Activated effector memory CD4-positive, alpha-beta T cell treated with anti-CD3 and anti-CD28 coated beads, Interleukin-2, amount 50 U/mL, for 16 hours (primary cell): Measurements from ENCODE around the gene CCDC142.

Experiments used
- DNase-seq: peaks from one replicate; pipeline ENCODE4 v3.0.0-alpha.2; 2020

CCDC142 gene

GRCh38 chr2:74482801-74483674 lies at the start of gene CCDC142, which contains the start of gene TTC31:
Gene CCDC142, minus strand, starts transcription at chr2:74482998. Its CDS starts 161 bp downstream, at chr2:74482837.
Gene TTC31, plus strand, starts transcription at chr2:74483081. Its CDS starts 15 bp downstream, at chr2:74483096.
- peak; percentile 96 for DNase-seq

- no peak for DNase-seq
Measured at GRCh38 chr2:74532222-74532621, 49.4 kb upstream of the CCDC142 start.

- no peak for DNase-seq
Measured at GRCh38 chr2:74531666-74532065, 48.9 kb upstream of the CCDC142 start.

- DNase-seq, result peak; percentile 81
Measured at GRCh38 chr2:74530239-74531187, 47.7 kb upstream of the CCDC142 start.

GRCh38 chr2:74529357-74530238 lies 46.8 kb upstream of the CCDC142 start, which contains the start of the genes AUP1 and HTRA2:
Gene AUP1, minus strand, starts transcription at chr2:74529706. Its CDS starts 77 bp downstream, at chr2:74529629.
Gene HTRA2, plus strand, starts transcription at chr2:74529933. Its CDS starts 74 bp downstream, at chr2:74530007.
- DNase-seq, result peak; percentile 96

- DNase-seq, result no peak
Measured at GRCh38 chr2:74528600-74529356, 46.0 kb upstream of the CCDC142 start.

GRCh38 chr2:74527741-74528140 lies 44.9 kb upstream of the CCDC142 start:
- no peak for DNase-seq

- DNase-seq, result no peak
Measured at GRCh38 chr2:74526649-74527230, 43.9 kb upstream of the CCDC142 start.

GRCh38 chr2:74525717-74526648 lies 43.2 kb upstream of the CCDC142 start, which contains the start of gene DQX1:
Gene DQX1, minus strand, starts transcription at chr2:74526231. Its CDS starts 502 bp downstream, at chr2:74525729.
- DNase-seq, result no peak

- DNase-seq, result no peak
Measured at GRCh38 chr2:74524955-74525716, 42.3 kb upstream of the CCDC142 start.

GRCh38 chr2:74524005-74524404 lies 41.2 kb upstream of the CCDC142 start:
- no peak for DNase-seq

- DNase-seq, result no peak
Measured at GRCh38 chr2:74522516-74522915, 39.7 kb upstream of the CCDC142 start.

- peak; percentile 27 for DNase-seq
Measured at GRCh38 chr2:74516650-74517049, 33.9 kb upstream of the CCDC142 start.

GRCh38 chr2:74515981-74516633 lies 33.3 kb upstream of the CCDC142 start:
- peak; percentile 92 for DNase-seq

- no peak for DNase-seq
Measured at GRCh38 chr2:74515271-74515980, 32.6 kb upstream of the CCDC142 start.

GRCh38 chr2:74514368-74515270 lies 31.8 kb upstream of the CCDC142 start, which contains the start of gene TLX2:
Gene TLX2, plus strand, starts transcription at chr2:74514450. Its CDS starts 357 bp downstream, at chr2:74514807.
- peak; percentile 63 for DNase-seq
